Erythroblast (primary cell): ENCODE results near the gene XRCC3.

Experiments used
- GATA1 ChIP-seq: IDR thresholded peaks from 2 replicates; pipeline ENCODE4 v1.6.1; 2011; ENCODE audit warnings: low read depth, mild to moderate bottlenecking, control low read depth, low read length, moderate library complexity
- POLR2A ChIP-seq: IDR thresholded peaks from 2 replicates; pipeline ENCODE4 v1.6.1; 2011; ENCODE audit warnings: mild to moderate bottlenecking, low read length

DNA sequence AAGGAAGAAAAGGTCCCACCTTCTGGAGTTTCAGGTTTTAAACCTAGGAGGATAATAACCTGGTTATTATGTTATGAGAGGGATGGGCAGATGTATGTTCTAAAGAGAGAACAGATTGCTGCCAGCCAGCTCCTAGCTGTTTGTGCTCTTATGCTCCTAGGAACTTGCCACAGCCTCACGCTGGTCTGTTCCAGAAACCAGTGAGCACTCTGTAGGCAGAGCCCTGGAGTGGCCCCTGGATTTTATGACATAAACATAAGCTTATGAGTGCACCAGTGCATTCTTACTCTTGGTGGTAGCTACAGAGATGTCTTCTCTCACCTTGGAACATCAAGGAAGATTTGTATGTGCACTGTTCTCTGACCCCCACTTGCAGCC is 58.5 kb downstream of the XRCC3 start:
- TF ChIP-seq POLR2A (no peak), GATA1 (no peak)
